ENCODE measurements around the gene UTS2B. TPM values are rescaled to one million over a fixed set of nuclear protein-coding genes. Genes with fewer than 3 reads are reported as not detected.

The UTS2B gene
- total and polyA plus RNA-seq, 12 donors: 0.07 to 0.69 (median 0.43) TPM; not detected in 5

- H3K4me3 ChIP-seq: no peak overlapping the region
- no peaks in the 10 kb centered on the region for H3K27me3 ChIP-seq
- no peak for DNase-seq
- no peak for TF ChIP-seq CTCF (IDR thresholded peaks at IDR 0.05)
- TF ChIP-seq POLR2A (IDR thresholded peaks at IDR 0.05): no peak
- no peaks in the 10 kb centered on the region for H3K36me3 ChIP-seq (replicated peaks in 1 of 2)
- 40 to 51% (median 49%) methylated on average over 3 of the region's 3 CpGs for WGBS, 4 donors
- H3K27ac ChIP-seq: no peak overlapping the region
- intact Hi-C loops (cut with DNase I): no loop called here
- no peaks in the 10 kb centered on the region for H3K9me3 ChIP-seq (replicated peaks in 1 of 3)
- H3K4me1 ChIP-seq (replicated peaks in 1 of 2): peaks cover 36 to 72% of the 10 kb centered on the region in 2 donors
Observed at GRCh38 chr3:191339316-191339917, 9.1 kb upstream of the UTS2B start.

DNA sequence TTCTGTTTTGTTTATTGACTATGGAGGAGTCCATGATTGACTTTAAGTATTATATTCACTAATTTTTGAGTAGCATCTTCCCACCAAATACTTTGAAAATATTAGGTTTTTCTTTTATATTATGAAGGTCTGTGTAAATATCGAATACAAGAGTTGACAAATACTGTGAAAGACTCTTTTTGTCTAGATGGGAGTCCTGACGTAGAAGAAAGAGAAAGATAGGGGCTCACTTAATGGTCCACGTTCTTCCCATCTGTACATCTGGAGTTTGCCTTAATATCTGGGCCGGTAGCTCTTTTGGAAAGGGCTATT lies 7.8 kb upstream of the UTS2B start:
- DNase-seq: no peak
- H3K36me3 ChIP-seq (replicated peaks in 1 of 2): no peaks in the 10 kb centered on the region
- WGBS, 4 donors: 91 to 94% (median 92%) methylated on average over 4 of the region's 4 CpGs
- no peak overlapping the region for H3K27ac ChIP-seq
- intact Hi-C loops (cut with DNase I): no loop called here
- H3K4me3 ChIP-seq: no peak overlapping the region
- no peaks in the 10 kb centered on the region for H3K9me3 ChIP-seq (replicated peaks in 1 of 3)
- TF ChIP-seq CTCF (IDR thresholded peaks at IDR 0.05) (no peak), POLR2A (IDR thresholded peaks at IDR 0.05) (no peak)
- H3K27me3 ChIP-seq: no peaks in the 10 kb centered on the region
- peaks cover 25 to 72% of the 10 kb centered on the region in 2 donors for H3K4me1 ChIP-seq (replicated peaks in 1 of 2)

- intact Hi-C loops (cut with DNase I): no loop called here
- no peak overlapping the region for H3K27ac ChIP-seq
- H3K36me3 ChIP-seq (replicated peaks in 1 of 2): no peaks in the 10 kb centered on the region
- no peak overlapping the region for H3K4me3 ChIP-seq
- TF ChIP-seq POLR2A (IDR thresholded peaks at IDR 0.05) (no peak), CTCF (IDR thresholded peaks at IDR 0.05) (no peak)
- H3K9me3 ChIP-seq (replicated peaks in 1 of 3): no peaks in the 10 kb centered on the region
- no peak for DNase-seq
- WGBS, 4 donors: 81 to 88% (median 82%) methylated on average over 2 of the region's 2 CpGs
- H3K27me3 ChIP-seq: no peaks in the 10 kb centered on the region
- H3K4me1 ChIP-seq (replicated peaks in 1 of 2): peaks cover 33 to 72% of the 10 kb centered on the region in 2 donors
Observed at GRCh38 chr3:191336833-191337232, 6.5 kb upstream of the UTS2B start.

GRCh38 chr3:191334346-191334893 lies 4.1 kb upstream of the UTS2B start:
- no peaks in the 10 kb centered on the region for H3K36me3 ChIP-seq (replicated peaks in 1 of 2)
- H3K4me1 ChIP-seq (replicated peaks in 1 of 2): peaks cover 43 to 67% of the 10 kb centered on the region in 2 donors
- H3K9me3 ChIP-seq (replicated peaks in 1 of 3): no peaks in the 10 kb centered on the region
- TF ChIP-seq CTCF (IDR thresholded peaks at IDR 0.05): no peak
- no peak for TF ChIP-seq POLR2A (IDR thresholded peaks at IDR 0.05)
- intact Hi-C loops (cut with DNase I): no loop called here
- DNase-seq: no peak
- H3K4me3 ChIP-seq: no peak overlapping the region
- WGBS, 4 donors: 80 to 91% (median 89%) methylated on average over 4 of the region's 4 CpGs
- H3K27ac ChIP-seq: no peak overlapping the region
- no peaks in the 10 kb centered on the region for H3K27me3 ChIP-seq
